Left renal cortex interstitium (tissue), 4 donors: Measurements from ENCODE around the gene FABP6. TPM values are rescaled to one million over a fixed set of nuclear protein-coding genes. Genes with fewer than 3 reads are reported as not detected.

ENCODE experiments used
- DNase-seq, 4 donors: peaks; one replicate each; pipeline ENCODE4 v3.0.0-alpha.2; 2013; ENCODE audit warnings: low read depth in 4 of 4, low spot score in 2 of 4, missing footprints in 1 of 4
- polyA plus RNA-seq, 4 donors: library from polyadenylated mRNA; unstranded; fragments of 120-200 nt; gene quantifications; one replicate each; pipeline ENCODE4 v1.2.1, GENCODE V29; 2013; ENCODE audit not compliant: insufficient read length in 4 of 4

FABP6 gene
- polyA plus RNA-seq, 4 donors = not detected

- no peak for DNase-seq
These were observed 57.6 kb downstream of the FABP6 start for GRCh38 chr5:160286947-160287346.

- no peak for DNase-seq
These were observed 58.2 kb downstream of the FABP6 start for GRCh38 chr5:160287378-160288051.

Other genes with a start within 250 kb of the FABP6 start
- 10 to 100 TPM; 57.6 to 71.8 (median 61.5) TPM for gene TTC1, start 220.4 kb upstream of the FABP6 start, polyA plus RNA-seq
- 10 to 100 TPM; 28.5 to 32.9 (median 30.8) TPM for gene PWWP2A, start 110.1 kb upstream of the FABP6 start, polyA plus RNA-seq
- gene CCNJL, start 83.1 kb downstream of the FABP6 start, polyA plus RNA-seq = 1 to 10 TPM; 6.9 to 9.5 (median 8.3) TPM
- gene C1QTNF2, start 141.1 kb downstream of the FABP6 start, polyA plus RNA-seq = 1 to 10 TPM in 3 of 4 donors, under 1 TPM in 1; 0.90 to 2.4 (median 1.6) TPM
- gene FAM200C, start 170.5 kb downstream of the FABP6 start, polyA plus RNA-seq = 10 to 100 TPM; 13.3 to 17.9 (median 14.1) TPM
- gene SLU7, start 189.6 kb downstream of the FABP6 start, polyA plus RNA-seq = 10 to 100 TPM; 62.4 to 75.1 (median 67.9) TPM
- gene PTTG1, start 192.3 kb downstream of the FABP6 start, polyA plus RNA-seq = 10 to 100 TPM; 64.8 to 78.0 (median 71.8) TPM